GM19099 (cell line): Measurements from ENCODE around the gene NFS1.

Experiments used
- POLR2A ChIP-seq: IDR thresholded peaks from 3 replicates; pipeline ENCODE4 v1.6.1; 2011; ENCODE audit warnings: low read depth; ENCODE audit not compliant: insufficient read length; ENCODE audit errors: extremely low read depth

NFS1 gene

DNA sequence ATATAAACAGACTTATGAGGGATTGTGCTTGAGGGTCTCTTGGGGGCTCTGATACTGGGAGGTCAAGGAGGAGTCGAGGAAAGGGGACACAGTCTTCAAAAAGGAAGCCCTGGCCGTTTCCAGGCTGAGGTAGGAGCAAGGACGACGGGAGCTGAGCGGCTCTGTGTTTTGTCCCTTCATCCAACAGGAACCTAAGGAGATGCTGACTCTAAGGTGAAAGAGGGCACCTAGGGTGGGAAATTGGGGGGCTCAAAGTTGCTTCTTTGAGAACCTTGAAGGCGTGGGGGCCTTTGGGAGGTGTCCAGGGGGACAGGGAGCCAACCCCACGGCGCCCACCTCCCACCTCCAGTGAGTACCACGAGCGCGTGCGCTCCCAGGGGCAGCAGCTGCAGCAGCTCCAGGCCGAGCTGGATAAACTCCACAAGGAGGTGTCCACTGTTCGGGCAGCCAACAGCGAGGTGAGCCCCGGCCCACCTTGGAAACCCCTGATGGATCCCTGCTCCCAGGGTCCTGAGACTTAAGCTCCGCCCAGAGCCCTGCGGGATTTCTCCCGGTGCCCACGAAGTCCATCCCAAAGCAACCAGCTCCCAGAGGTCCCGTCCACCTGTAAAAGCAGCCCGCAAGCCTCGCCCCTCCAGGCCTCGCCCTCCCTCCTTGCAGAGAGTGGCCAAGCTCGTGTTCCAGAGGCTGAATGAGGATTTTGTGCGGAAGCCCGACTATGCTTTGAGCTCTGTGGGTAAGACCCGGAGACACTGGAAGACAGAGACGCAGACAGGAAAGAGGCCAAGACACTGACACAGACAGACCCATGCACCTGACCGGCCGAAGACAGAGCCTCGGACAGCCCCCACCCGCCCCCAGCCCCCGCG lies 80.7 kb downstream of the NFS1 start:
- TF ChIP-seq POLR2A = no peak
